Measurements from ENCODE around the gene RABAC1. TPM values are rescaled to one million over a fixed set of nuclear protein-coding genes. Genes with fewer than 3 reads are reported as not detected.
"Not testable (repeated sequence)": the region's sequence is repeated elsewhere in the genome, so short reads cannot be mapped to it uniquely, and the experiment has no call there.

RABAC1 gene
- total and polyA plus RNA-seq, 2 donors (not counting 3 experiments of a cell fraction or from before 2014, with no cell fraction given), result 178 to 591 TPM

DNA sequence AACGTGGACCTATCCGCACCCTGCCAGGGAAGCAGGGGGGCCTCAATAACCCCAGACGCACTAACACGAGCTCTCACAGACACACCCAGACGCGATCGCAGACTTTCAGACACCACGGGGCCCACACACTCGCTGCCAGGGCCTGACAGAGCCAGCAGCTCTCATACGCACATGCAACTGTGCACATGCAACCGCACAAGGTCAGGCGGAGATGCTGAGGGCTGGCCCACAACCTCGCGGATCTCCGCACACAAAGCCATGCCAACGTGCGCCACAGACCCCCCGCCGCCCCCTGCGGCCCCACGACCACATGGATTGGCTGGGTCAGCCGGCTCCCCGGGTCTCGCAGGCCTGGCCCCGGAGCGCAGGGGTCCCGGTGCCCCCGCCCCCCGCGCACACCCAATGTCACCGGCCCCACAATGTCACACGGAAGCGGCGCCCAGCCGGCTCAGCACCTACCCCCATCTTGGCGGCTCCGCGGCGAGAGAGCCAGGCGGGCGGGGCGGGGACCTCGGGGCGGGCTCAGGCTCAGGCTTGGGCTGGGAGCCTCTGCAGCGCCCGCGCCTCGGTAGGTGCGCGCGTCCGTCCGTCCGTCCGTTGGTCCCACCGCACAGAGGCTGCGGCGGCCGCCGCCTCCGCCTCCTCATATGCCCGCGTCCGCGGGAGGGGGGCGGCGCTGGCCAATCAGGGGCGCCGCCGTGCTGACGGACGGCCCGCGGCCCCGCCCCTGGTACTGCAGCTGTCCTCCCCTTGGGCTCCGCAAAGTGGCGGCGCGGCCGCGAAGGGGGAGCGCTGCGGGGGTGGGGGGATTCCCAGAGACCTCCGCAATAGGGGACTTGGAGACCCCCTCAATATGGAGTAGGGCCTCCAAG is 34.7 kb upstream of the RABAC1 start, which contains the start of gene ATP1A3:
Gene ATP1A3, minus strand, starts transcription at position 619 of the 872 bp plus-strand sequence. Its CDS starts 154 bp downstream, at position 465.
- intact Hi-C loops (cut with micrococcal nuclease), result no loop called here
- H2AFZ ChIP-seq (ENCODE audit: low read depth, low read length), result peak within 1 kb of the TSS; percentile 1

DNA sequence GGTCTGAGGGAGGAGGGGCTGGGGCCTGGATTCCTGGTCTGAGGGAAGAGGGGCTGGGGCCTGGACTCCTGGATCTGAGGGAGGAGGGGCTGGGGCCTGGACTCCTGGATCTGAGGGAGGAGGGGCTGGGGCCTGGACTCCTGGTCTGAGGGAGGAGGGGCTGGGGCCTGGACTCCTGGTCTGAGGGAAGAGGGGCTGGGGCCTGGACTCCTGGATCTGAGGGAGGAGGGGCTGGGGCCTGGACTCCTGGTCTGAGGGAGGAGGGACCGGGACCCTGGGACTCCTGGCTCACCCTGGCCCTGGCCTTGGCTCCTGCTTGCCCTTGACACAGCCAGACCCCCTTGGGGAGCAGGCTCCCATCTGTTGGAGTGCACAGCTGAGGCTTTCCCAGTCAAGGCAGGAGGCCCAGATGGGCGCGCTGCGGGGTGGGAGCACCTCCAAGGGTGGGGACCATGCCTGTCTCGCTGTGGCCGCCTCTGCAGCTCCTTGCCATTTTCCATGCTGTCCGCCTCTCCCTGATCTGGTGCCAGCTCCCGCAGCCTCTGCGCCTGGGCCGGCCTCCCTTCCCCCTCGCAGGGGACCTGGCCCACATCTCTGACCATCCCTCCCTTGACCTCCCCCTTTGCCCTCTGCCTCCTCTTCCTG is 32.9 kb upstream of the RABAC1 start:
- H4K20me1 ChIP-seq (replicated peaks; ENCODE audit: control insufficient read depth, extremely low read depth, insufficient read depth, low read length); H3K9me1 ChIP-seq (replicated peaks; ENCODE audit: control insufficient read depth, extremely low read depth, insufficient read depth, low read length); H3K36me3 ChIP-seq (ENCODE audit: control insufficient read depth in 2 of 2, extremely low read depth in 1 of 2, insufficient read depth in 2 of 2, low read length in 2 of 2); H3K4me2 ChIP-seq (ENCODE audit: insufficient read depth, low read length); H2AFZ ChIP-seq (ENCODE audit: low read depth, low read length); POLR2A ChIA-PET; BruUV-seq (replicated peaks); H3K27ac ChIP-seq (ENCODE audit: insufficient read depth, low read depth, low read length); FAIRE-seq; CTCF ChIA-PET; H3K9me3 ChIP-seq (replicated peaks; ENCODE audit: control insufficient read depth, insufficient read depth, low read length); H3K4me1 ChIP-seq (ENCODE audit: control insufficient read depth, extremely low read depth, insufficient read depth, low read length); H3K9ac ChIP-seq (replicated peaks; ENCODE audit: extremely low read depth, insufficient read depth, low read length); DNase-seq (ENCODE audit: low read depth, low spot score); H3K4me3 ChIP-seq (replicated peaks in 1 of 3; ENCODE audit: insufficient read depth in 1 of 3, low read depth in 1 of 3, low read length in 3 of 3); intact Hi-C loops (cut with micrococcal nuclease); dilution Hi-C loops (cut with MboI; ENCODE audit: extremely low pct_ligation_motif_present, low sequenced_read_pairs); H3K79me2 ChIP-seq (ENCODE audit: control insufficient read depth, insufficient read depth, low read length): not testable (repeated sequence)
- H3K27me3 ChIP-seq (ENCODE audit: control insufficient read depth in 2 of 2, insufficient read depth in 2 of 2, low read length in 2 of 2), result peaks cover 1 to 11% of the 10 kb centered on the region in 2 experiments

More for the DNA sequence above, 34.7 kb upstream of the RABAC1 start, which contains the start of gene ATP1A3:
- Histone ChIP-seq H3K27me3 (ENCODE audit: control insufficient read depth in 2 of 2, insufficient read depth in 2 of 2, low read length in 2 of 2) (peaks cover 6 to 20% of the 10 kb centered on the region in 2 experiments), H3K4me2 (ENCODE audit: insufficient read depth, low read length) (no peak within 1 kb of the TSS), H3K9me1 (replicated peaks; ENCODE audit: control insufficient read depth, extremely low read depth, insufficient read depth, low read length) (no peaks in the 10 kb centered on the region), H3K4me1 (ENCODE audit: control insufficient read depth, extremely low read depth, insufficient read depth, low read length) (no peaks in the 10 kb centered on the region), H3K4me3 (replicated peaks in 1 of 3; ENCODE audit: insufficient read depth in 1 of 3, low read depth in 1 of 3, low read length in 3 of 3) (peak within 1 kb of the TSS in 1 of 3 experiments; percentile 21), H3K9me3 (replicated peaks; ENCODE audit: control insufficient read depth, insufficient read depth, low read length) (no peaks in the 10 kb centered on the region), H3K9ac (replicated peaks; ENCODE audit: extremely low read depth, insufficient read depth, low read length) (no peak within 1 kb of the TSS), H3K27ac (ENCODE audit: insufficient read depth, low read depth, low read length) (no peak within 1 kb of the TSS), H4K20me1 (replicated peaks; ENCODE audit: control insufficient read depth, extremely low read depth, insufficient read depth, low read length) (no peaks in the 10 kb centered on the region), H3K36me3 (ENCODE audit: control insufficient read depth in 2 of 2, extremely low read depth in 1 of 2, insufficient read depth in 2 of 2, low read length in 2 of 2) (no peaks in the 10 kb centered on the region), H3K79me2 (ENCODE audit: control insufficient read depth, insufficient read depth, low read length) (no peaks in the 10 kb centered on the region)
- BruUV-seq (replicated peaks), result no TSS peak
- peak; percentile 39 for DNase-seq (ENCODE audit: low read depth, low spot score)
- FAIRE-seq, result peak; percentile 37
- CTCF ChIA-PET, result no interaction called here
- POLR2A ChIA-PET, result no interaction called here
- dilution Hi-C loops (cut with MboI; ENCODE audit: extremely low pct_ligation_motif_present, low sequenced_read_pairs), result no loop called here
- TF ChIP-seq GATA2 (IDR thresholded peaks at IDR 0.05; ENCODE audit: insufficient read depth, insufficient read length, low read depth, low read length) (no peak), POLR2A (IDR thresholded peaks at IDR 0.05; ENCODE audit: low read depth, low read length) (no peak), EZH2 (IDR thresholded peaks at IDR 0.05; ENCODE audit: borderline replicate concordance, low read depth, low read length, severe bottlenecking) (peak; percentile 55), POLR2AphosphoS5 (IDR thresholded peaks at IDR 0.05; ENCODE audit: insufficient read depth, low read depth, low read length) (no peak), JUN (IDR thresholded peaks at IDR 0.05; ENCODE audit: borderline replicate concordance, insufficient read depth, insufficient read length, low read depth) (no peak)

Data from endothelial cell of umbilical vein (primary cell).